DOHH2 (cell line): ENCODE results near the gene DZANK1.

Source experiments
- H3F3A ChIP-seq: fragments of 200-600 bp; sonication (generic), shearing (Covaris generic); 2 replicates; pipeline ENCODE4 v1.6.0; 2016; ENCODE audit warnings: antibody characterized with exemption, mild to moderate bottlenecking; ENCODE audit not compliant: control insufficient read depth, insufficient read depth
- H3K27ac ChIP-seq: fragments of 200-600 bp; sonication (generic); 2 replicates; pipeline ENCODE4 v1.5.1; 2014; ENCODE audit warnings: low read depth, mild to moderate bottlenecking, low read length, moderate library complexity
- H3K27me3 ChIP-seq: fragments of 200-600 bp; sonication (generic); 2 replicates; pipeline ENCODE4 v1.6.1; 2014; ENCODE audit warnings: mild to moderate bottlenecking, low read length, mixed read lengths; ENCODE audit not compliant: control insufficient read depth
- H3K36me3 ChIP-seq: fragments of 200-600 bp; sonication (generic); 2 replicates; pipeline ENCODE4 v1.6.1; 2014; ENCODE audit warnings: mild to moderate bottlenecking, low read length, moderate library complexity, mixed read lengths; ENCODE audit not compliant: control insufficient read depth
- H3K4me1 ChIP-seq: fragments of 200-600 bp; sonication (generic); 2 replicates; pipeline ENCODE4 v1.6.1; 2014; ENCODE audit warnings: mild to moderate bottlenecking, low read length, mixed read lengths; ENCODE audit not compliant: control insufficient read depth
- H3K4me2 ChIP-seq: fragments of 200-600 bp; sonication (generic); 2 replicates; pipeline ENCODE4 v1.6.0; 2014; ENCODE audit warnings: mild to moderate bottlenecking, low read length, moderate library complexity
- H3K4me3 ChIP-seq: fragments of 200-600 bp; sonication (generic); 2 replicates; pipeline ENCODE4 v1.5.1; 2014; ENCODE audit warnings: mild to moderate bottlenecking, low read length, mixed read lengths
- H3K79me2 ChIP-seq: fragments of 200-600 bp; sonication (generic); 2 replicates; pipeline ENCODE4 v1.6.1; 2014; ENCODE audit warnings: mild to moderate bottlenecking, low read length, mixed read lengths; ENCODE audit not compliant: control insufficient read depth
- H3K9me2 ChIP-seq: fragments of 200-600 bp; sonication (generic); replicated peaks from 2 replicates; pipeline ENCODE4 v1.6.1; 2014; ENCODE audit warnings: mild to moderate bottlenecking, low read length, mixed read lengths; ENCODE audit not compliant: control insufficient read depth
- H3K9me3 ChIP-seq: fragments of 200-600 bp; sonication (generic); 2 replicates; pipeline ENCODE4 v1.6.1; 2014; ENCODE audit warnings: antibody characterized with exemption, low read length, mixed read lengths; ENCODE audit not compliant: control insufficient read depth, insufficient read depth
- H4K20me1 ChIP-seq: fragments of 200-600 bp; sonication (generic); 2 replicates; pipeline ENCODE4 v1.6.0; 2014; ENCODE audit warnings: low read depth, mild to moderate bottlenecking, antibody characterized with exemption, low read length, moderate library complexity; ENCODE audit not compliant: control insufficient read depth, insufficient read depth
- EZH2phosphoT487 ChIP-seq: fragments of 200-600 bp; sonication (generic); IDR thresholded peaks from 2 replicates; pipeline ENCODE4 v1.6.1; 2017; ENCODE audit warnings: borderline replicate concordance, mild to moderate bottlenecking, antibody characterized with exemption, low read length, moderate library complexity, mixed read lengths
- TF ChIP-seq, protein P1 (sequence below): fragments of 200-600 bp; sonication (generic); IDR thresholded peaks from one replicate; pipeline ENCODE4 v1.5.1; 2014; ENCODE audit warnings: antibody characterized with exemption, mild to moderate bottlenecking, low read depth, low read length; ENCODE audit not compliant: poor library complexity, severe bottlenecking

The DZANK1 gene

DNA sequence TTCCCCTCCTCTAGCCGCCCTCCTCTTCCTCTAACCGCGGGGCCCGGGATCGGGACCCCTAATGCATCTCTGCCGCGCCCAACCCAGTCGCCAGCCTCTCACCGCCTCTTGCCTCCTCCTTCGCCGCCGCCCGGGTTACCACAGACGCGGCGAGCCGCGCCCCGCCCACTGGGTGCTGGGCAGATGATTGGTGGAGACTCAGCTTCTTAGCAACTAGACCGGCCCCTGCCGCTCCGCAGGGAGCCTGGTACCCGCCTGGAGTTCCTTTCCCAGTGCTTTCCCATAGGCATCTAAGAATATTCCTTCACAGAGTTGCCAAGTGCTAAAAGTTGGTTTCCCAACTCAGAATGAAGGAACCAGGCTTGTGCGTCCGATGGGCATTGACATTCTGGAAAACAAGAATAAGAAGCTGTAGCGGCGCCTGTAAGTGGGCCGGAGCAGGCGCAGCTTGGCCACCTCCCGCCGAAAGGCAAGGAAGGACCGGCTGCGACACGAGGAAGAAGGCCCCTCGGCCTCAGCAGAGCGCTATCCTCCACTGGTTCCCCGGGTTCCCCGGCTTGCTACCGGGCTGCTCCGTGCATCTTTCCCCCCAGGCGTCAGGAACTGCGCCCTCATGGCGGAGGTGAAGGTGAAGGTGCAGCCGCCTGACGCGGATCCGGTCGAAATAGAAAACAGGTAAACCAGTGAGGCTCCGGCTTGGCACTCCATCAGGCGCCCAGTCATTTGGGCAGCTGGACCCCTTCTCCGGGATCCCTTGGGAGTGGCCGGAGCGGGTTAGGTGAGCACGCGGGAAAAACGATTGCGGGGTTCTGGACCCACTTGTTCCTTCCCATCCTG is at the start of gene DZANK1, which contains the start of gene POLR3F:
DZANK1 (minus strand) TSS at position 137 of the 837 bp plus-strand sequence. CDS start 1,672 bp downstream, outside the sequence.
POLR3F (plus strand) TSS at position 497 of the 837 bp plus-strand sequence; CDS start at position 614, 117 bp downstream.
- H3K36me3 ChIP-seq, result peaks cover 19% of the 10 kb centered on the region; the same call in 1 of the 2 replicates
- H3K79me2 ChIP-seq, result peaks cover 37% of the 10 kb centered on the region
- no peaks in the 10 kb centered on the region for H3K27me3 ChIP-seq
- H3K9me2 ChIP-seq, result no peaks in the 10 kb centered on the region
- peaks cover 23% of the 10 kb centered on the region for H3K4me1 ChIP-seq
- H3K9me3 ChIP-seq, result no peaks in the 10 kb centered on the region
- peak within 1 kb of the TSS; percentile 78 for H3K4me2 ChIP-seq
- H3K4me3 ChIP-seq, result peak within 1 kb of the TSS; percentile 100
- H3F3A ChIP-seq, result peaks cover 10% of the 10 kb centered on the region
- H3K27ac ChIP-seq, result no peak within 1 kb of the TSS
- no peaks in the 10 kb centered on the region for H4K20me1 ChIP-seq
- TF ChIP-seq, protein P1, sequence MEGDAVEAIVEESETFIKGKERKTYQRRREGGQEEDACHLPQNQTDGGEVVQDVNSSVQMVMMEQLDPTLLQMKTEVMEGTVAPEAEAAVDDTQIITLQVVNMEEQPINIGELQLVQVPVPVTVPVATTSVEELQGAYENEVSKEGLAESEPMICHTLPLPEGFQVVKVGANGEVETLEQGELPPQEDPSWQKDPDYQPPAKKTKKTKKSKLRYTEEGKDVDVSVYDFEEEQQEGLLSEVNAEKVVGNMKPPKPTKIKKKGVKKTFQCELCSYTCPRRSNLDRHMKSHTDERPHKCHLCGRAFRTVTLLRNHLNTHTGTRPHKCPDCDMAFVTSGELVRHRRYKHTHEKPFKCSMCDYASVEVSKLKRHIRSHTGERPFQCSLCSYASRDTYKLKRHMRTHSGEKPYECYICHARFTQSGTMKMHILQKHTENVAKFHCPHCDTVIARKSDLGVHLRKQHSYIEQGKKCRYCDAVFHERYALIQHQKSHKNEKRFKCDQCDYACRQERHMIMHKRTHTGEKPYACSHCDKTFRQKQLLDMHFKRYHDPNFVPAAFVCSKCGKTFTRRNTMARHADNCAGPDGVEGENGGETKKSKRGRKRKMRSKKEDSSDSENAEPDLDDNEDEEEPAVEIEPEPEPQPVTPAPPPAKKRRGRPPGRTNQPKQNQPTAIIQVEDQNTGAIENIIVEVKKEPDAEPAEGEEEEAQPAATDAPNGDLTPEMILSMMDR, result no peak
- no peak for TF ChIP-seq EZH2phosphoT487

DNA sequence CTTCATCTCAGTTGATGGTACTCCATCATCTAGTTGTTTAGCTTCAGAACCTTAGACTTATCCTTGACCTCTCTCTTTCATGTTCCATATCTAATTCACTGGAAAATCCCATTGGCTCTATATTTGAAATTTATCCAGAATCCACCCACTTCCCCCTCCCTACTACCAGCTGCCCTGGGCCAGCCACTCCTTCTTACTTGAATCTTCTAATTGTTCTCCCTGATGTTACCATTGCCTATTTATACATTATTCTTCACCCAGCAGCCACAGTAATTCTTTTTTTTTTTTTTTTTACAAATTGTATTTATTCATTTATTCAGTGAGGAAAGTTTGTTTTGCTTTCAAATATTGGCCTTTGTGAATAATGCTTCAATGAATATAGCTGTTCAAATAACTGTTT is 49.1 kb upstream of the DZANK1 start:
- TF ChIP-seq EZH2phosphoT487, result no peak
- TF ChIP-seq, protein P1, result no peak
- peaks cover 44% of the 10 kb centered on the region for H3K36me3 ChIP-seq
- H3K4me1 ChIP-seq, result peaks cover 6% of the 10 kb centered on the region
- H3K27me3 ChIP-seq, result no peaks in the 10 kb centered on the region
- peaks cover 7% of the 10 kb centered on the region for H3F3A ChIP-seq
- H3K9me3 ChIP-seq, result no peaks in the 10 kb centered on the region
- no peak overlapping the region for H3K4me2 ChIP-seq
- peaks cover 2% of the 10 kb centered on the region; the same call in 1 of the 2 replicates for H3K79me2 ChIP-seq
- H3K9me2 ChIP-seq, result no peaks in the 10 kb centered on the region
- H4K20me1 ChIP-seq, result no peaks in the 10 kb centered on the region
- H3K27ac ChIP-seq, result no peak overlapping the region
- no peak overlapping the region for H3K4me3 ChIP-seq

DNA sequence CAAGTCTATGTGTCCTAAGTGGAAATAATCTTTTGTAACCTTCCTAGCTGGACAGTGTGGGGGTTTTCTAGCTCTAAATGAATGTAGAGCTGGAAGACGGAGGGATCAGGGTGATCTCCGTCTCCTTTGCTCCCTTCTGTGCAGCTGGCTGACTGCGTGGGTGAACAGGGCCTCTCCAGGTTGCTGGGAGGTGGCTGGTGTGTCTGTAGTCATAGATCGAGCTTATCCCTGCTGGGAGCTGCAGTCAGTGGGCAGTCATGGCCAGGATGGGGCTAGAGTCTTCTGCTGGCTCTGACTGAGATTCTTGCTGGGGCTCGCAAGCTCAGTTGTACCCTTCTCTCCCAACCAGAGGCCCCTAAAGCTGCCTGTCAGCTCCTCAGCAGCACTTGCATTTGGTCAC is 47.3 kb upstream of the DZANK1 start:
- H3K4me3 ChIP-seq, result no peak overlapping the region
- H3K79me2 ChIP-seq, result peaks cover 16% of the 10 kb centered on the region
- H3K36me3 ChIP-seq, result peaks cover 63% of the 10 kb centered on the region
- no peak overlapping the region for H3K27ac ChIP-seq
- H3K4me1 ChIP-seq, result peaks cover 12% of the 10 kb centered on the region
- H3K27me3 ChIP-seq, result no peaks in the 10 kb centered on the region
- H3K4me2 ChIP-seq, result no peak overlapping the region
- no peaks in the 10 kb centered on the region for H3K9me2 ChIP-seq
- H3F3A ChIP-seq, result peaks cover 7% of the 10 kb centered on the region
- H3K9me3 ChIP-seq, result no peaks in the 10 kb centered on the region
- TF ChIP-seq, protein P1, result no peak
- H4K20me1 ChIP-seq, result no peaks in the 10 kb centered on the region
